Skin epidermis (tissue), 12 donors: ENCODE results near the gene ADGRG1.
"Not testable (repeated sequence)": the region's sequence is repeated elsewhere in the genome, so short reads cannot be mapped to it uniquely, and the experiment has no call there.

ENCODE experiments used
- H3K27ac ChIP-seq, 21 experiments: fragments of 200-600 bp; sonication (generic) in 11 of 21; one replicate each; pipeline ENCODE4 v1.5.0; 2020; ENCODE audit warnings: mild to moderate bottlenecking in 3 of 21, inconsistent platforms in 2 of 21, moderate library complexity in 2 of 21
- H3K4me3 ChIP-seq, 7 experiments: fragments of 200-600 bp; sonication (generic) in 2 of 7; one replicate each; pipeline ENCODE4 v1.5.0; 2020; ENCODE audit warnings: inconsistent platforms in 2 of 7, mild to moderate bottlenecking in 2 of 7, moderate library complexity in 1 of 7

Gene ADGRG1

GRCh38 chr16:57658878-57659674, 30.6 kb downstream of the ADGRG1 start:
- H3K27ac ChIP-seq = no peak overlapping the region
- H3K4me3 ChIP-seq = no peak overlapping the region

GRCh38 chr16:57660715-57661463, 32.5 kb downstream of the ADGRG1 start:
- Histone ChIP-seq H3K4me3 (no peak overlapping the region), H3K27ac (no peak overlapping the region)

GRCh38 chr16:57661510-57661909, 33.1 kb downstream of the ADGRG1 start:
- Histone ChIP-seq H3K27ac (no peak overlapping the region), H3K4me3 (no peak overlapping the region)

DNA sequence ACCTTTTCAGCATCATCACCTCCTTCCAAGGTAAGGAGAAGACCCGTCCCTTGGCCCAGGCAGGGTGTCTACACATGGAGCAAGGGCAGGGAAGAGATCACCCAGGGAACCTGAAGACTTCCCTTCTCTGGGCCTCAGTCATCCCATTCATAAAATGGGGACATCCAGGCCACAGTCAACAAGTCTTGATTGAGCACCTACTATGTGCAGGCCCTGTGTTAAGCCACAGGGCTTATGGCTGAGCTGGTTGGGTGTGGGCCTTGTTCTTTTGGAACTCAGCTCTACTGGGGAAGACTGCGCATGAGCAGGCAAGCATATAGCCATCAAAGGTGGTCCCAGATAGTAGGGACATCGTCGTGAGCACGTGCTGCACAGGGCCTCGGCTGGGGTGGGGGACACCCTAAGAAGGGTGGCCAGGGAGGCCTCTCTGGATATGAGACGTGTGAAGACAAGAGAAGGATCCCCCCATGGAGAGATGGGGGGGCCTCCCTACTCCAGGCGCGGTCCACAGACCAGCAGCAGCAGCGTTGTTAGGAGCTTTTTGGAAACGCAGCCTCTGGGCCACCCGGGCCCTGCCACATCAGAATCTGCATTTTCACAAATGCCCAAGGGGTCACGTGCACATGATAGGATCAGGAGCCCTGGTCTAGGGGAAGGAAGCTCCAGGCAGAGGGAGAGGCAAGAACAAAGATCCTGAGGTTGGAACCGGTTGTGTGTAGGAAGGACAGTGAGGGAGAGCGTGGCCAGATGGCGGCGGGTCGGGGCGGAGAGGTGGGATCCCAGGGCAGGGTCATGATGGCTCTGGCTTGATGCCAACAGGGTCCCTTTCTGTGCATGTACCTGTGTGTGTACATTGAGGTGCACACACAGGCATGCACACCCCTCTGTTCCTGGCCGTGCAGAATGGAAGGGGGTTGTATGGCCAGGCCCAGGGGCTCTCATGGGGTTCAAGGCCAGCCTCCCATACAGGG, 33.8 kb downstream of the ADGRG1 start:
- H3K4me3 ChIP-seq = no peak overlapping the region
- no peak overlapping the region for H3K27ac ChIP-seq

GRCh38 chr16:57663436-57663835, 35.0 kb downstream of the ADGRG1 start:
- Histone ChIP-seq H3K27ac (no peak overlapping the region), H3K4me3 (no peak overlapping the region)

GRCh38 chr16:57663917-57664661, 35.7 kb downstream of the ADGRG1 start:
- no peak overlapping the region for H3K4me3 ChIP-seq
- H3K27ac ChIP-seq = no peak overlapping the region

DNA sequence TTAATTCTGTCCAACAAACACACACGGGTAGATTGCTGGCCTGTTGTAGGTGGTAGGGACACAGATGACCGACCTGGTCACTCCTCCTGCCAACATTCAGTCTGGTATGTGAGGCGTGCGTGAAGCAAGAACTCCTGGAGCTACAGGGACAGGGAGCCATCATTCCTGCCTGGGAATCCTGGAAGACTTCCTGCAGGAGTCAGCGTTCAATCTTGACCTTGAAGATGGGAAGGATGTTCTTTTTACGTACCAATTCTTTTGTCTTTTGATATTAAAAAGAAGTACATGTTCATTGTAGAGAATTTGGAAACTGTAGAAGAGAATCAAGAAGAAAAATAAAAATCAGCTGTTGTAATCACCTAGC, 36.2 kb downstream of the ADGRG1 start:
- Histone ChIP-seq H3K27ac (no peak overlapping the region), H3K4me3 (no peak overlapping the region)

GRCh38 chr16:57665541-57665940, 37.1 kb downstream of the ADGRG1 start:
- Histone ChIP-seq H3K27ac (no peak overlapping the region), H3K4me3 (no peak overlapping the region)

- Histone ChIP-seq H3K4me3 (no peak overlapping the region), H3K27ac (peak overlapping the region in 7 of 21 experiments; percentile 5 to 71 (median 57))
These were observed 38.1 kb downstream of the ADGRG1 start for GRCh38 chr16:57666353-57667047.

DNA sequence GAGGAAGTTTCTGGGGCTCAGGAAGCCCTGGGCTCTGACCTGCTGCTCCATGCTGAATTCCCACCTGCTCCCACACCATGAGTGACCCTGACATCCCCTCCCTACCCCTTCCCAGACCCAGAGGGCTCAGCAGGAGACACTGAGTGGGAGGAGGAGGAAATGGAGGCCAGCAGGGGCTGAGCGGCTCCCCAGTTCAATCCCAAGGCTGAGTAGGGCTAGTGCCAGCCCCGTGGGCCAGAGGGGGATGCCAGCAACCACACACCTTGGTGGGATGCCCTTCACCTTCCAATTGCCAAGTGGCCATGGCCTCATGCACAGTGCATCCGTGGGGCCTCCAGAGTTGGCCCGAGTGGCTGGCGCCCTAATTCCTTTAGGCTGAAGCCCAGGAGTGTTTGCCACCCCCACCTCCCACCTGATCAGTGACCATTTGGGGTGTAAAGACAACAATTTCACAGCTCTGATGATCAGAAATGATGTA, 38.7 kb downstream of the ADGRG1 start:
- H3K27ac ChIP-seq = peak overlapping the region in 8 of 21 experiments; percentile 5 to 71 (median 53)
- H3K4me3 ChIP-seq = no peak overlapping the region

GRCh38 chr16:57667526-57668262, 39.3 kb downstream of the ADGRG1 start:
- Histone ChIP-seq H3K4me3 (no peak overlapping the region), H3K27ac (peak overlapping the region in 8 of 21 experiments; percentile 1 to 71 (median 56))

- Histone ChIP-seq H3K27ac (peak within 1 kb of the TSS in 9 of 21 experiments; percentile 14 to 71 (median 57)), H3K4me3 (no peak within 1 kb of the TSS)
These were observed 39.8 kb downstream of the ADGRG1 start, which contains the start of gene ADGRG3 for GRCh38 chr16:57668263-57668571. Gene ADGRG3 (plus strand): TSS chr16:57668306. CDS start chr16:57668348, 42 bp downstream.

DNA sequence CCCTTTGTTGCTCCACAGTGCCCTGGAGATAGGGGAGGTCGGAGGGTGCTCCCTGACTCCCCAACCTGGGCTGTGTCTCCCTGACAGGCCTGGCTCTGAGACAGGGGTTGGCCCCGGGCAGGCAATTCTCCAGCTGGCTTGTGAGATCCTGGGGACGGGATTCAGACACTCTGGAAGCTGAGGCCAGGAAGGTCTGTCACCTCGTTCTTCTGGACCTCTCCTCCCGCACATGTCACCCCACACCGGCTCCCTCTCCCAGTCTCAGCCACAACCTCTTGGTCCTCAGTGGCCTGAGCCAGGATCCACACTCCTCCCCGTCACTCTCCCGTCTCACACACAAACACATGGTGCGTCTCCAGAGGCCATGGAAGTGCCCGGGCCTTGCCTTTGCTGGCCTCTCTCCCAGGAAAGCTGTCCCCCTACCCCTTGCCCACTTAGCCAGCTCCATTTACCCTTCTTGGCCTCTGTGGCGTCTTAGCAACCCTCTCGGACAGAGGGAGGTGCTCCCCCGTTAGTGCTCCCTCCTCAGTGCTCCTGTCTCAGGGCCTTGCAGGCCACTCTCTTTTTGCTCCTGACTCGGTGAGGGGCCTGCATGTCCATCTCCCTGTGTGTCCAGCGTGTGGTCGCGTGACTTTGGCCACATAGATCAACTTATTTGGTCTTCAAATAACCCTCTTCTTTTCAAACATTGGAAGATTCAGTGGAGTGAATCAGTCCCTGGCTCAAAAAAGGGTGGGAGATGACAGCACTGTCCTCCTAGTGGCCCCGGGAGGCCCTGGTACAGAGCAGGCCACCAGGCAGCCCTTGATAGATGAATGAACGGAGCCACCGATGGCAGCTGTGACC, 40.4 kb downstream of the ADGRG1 start:
- Histone ChIP-seq H3K27ac (peak overlapping the region in 8 of 21 experiments; percentile 19 to 71 (median 54)), H3K4me3 (no peak overlapping the region)

- no peak overlapping the region for H3K4me3 ChIP-seq
- peak overlapping the region in 2 of 21 experiments; percentile 43 to 71 for H3K27ac ChIP-seq
These were observed 41.2 kb downstream of the ADGRG1 start for GRCh38 chr16:57669476-57670162.

DNA sequence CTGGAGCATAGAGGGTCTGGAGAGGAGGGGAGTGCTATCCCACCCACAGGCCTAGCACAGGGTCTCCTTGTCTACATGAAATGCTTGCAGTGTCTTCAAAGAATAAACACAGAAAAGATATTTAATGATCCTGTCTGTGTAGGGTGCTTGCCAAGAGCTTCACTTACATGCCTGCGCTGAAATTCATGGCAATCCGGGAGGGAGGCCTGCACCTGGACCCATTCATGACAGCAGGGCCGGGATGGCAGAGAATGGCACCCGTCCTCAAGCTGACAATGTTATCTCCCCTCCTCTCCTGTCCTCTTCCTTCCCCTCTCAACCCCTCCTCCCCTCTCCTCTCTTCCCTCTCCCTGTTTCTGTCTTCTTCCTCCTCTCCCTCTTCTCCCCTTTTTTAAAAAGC, 41.8 kb downstream of the ADGRG1 start:
- Histone ChIP-seq H3K4me3 (no peak overlapping the region), H3K27ac (no peak overlapping the region)

DNA sequence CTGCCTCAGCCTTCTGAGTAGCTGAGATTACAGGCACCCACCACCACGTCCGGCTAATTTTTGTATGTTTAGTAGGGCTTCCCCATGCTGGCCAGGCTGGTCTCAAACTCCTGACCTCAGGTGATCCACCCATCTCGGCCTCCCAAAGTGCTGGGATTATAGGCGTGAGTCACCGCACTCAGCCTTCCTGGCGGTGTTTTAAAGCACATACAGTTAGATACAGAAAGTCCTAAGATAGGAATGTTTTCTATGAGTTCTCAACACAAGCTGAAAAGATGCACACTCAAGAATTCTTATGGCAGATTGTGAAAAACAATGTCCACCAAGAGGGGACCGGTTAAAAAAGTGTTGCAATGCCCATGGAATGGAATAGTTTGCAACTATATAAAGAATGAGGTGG, 43.0 kb downstream of the ADGRG1 start:
- not testable (repeated sequence) for H3K4me3 ChIP-seq, H3K27ac ChIP-seq
